GM18511 (cell line): ENCODE data around the gene COX8A.

Source experiments
- ATAC-seq: cut with Tn5 transposase; IDR thresholded peaks from one replicate; pipeline ENCODE4 v1.9.1; 2021; ENCODE audit warnings: mild to moderate bottlenecking, moderate library complexity; ENCODE audit not compliant: unreplicated experiment

COX8A gene

GRCh38 chr11:64019106-64020037 is 45.0 kb downstream of the COX8A start:
- no peak for ATAC-seq

GRCh38 chr11:64020976-64021756 is 46.7 kb downstream of the COX8A start:
- no peak for ATAC-seq

DNA sequence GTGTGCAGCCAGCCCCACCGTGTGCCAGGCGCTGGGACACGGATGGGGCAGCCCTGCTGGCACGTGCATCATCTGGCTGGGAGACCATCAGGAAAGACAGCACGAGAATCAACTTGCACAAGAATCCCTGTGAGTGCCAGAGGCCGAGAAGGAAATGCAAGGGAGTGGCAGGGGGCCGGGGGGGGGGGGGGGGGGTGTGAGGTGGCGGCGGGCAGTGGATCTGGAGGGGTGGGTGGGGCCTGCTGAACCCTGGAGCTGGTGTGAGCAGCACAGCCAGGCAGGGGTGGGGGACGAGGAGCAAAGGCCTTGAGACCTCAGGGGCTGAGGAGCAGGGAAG is 47.3 kb downstream of the COX8A start:
- ATAC-seq: no peak

GRCh38 chr11:64022125-64022784 is 47.8 kb downstream of the COX8A start:
- ATAC-seq: no peak

DNA sequence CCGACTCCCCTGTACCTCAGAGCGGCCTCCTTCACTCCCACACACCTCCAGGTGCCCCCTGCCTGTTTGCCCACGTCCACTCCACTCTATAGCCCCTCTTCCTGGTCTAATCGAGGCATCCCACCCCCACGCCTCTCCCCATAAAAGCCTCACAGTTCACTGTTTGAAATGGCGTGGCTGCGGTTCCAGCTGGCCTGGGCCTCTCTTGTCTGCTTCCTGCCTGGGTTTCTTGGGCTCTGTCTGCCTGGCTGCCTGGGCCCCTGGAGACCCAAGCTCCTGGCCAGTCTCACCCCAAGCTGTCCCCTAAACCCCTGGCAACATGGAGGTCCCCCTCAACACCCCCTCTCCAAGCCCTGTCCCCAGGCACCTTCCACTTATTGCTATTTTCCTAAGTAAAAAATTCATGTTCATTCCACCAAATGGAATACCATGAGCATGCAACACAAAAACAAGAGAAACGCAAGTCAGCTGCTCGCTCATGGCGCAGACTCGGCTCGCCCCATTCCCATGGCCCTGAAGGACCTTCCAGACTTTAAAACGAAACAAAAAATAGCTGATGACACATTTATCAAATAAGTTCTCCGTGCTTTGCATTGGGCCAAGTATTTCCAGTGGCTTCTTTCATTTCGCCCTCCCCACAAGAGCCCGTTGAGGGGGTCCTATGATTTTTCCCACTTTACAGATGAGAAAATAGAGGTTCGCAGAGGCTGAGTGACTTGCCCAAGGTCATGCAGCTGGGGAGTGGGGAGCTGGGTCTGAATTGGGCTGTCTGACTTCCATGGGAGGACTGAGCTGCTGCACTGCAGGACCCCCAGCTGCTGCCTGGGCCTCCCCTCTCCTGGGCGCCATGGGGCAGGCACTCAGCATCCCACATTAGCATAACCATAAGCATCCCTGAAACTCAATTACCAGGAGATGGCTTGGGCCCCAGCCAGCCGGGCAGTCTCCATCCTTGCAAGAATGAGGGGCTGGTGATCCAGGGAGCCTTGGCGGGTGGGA is 49.6 kb downstream of the COX8A start:
- no peak for ATAC-seq

GRCh38 chr11:64025205-64025604 is 50.8 kb downstream of the COX8A start:
- no peak for ATAC-seq
